H1 (cell line): ENCODE data around the gene GRIA1. TPM values are rescaled to one million over a fixed set of nuclear protein-coding genes. Genes with fewer than 3 reads are reported as not detected.

Source experiments
- CTCF ChIA-PET: fragments of 300-600 bp; sonication (Branson Sonifier 250); formaldehyde crosslinking; loops from one replicate; lab custom pipeline; 2021; ENCODE audit not compliant: partially characterized antibody; lab: Charles Lee
- POLR2A ChIA-PET: fragments of 300-600 bp; sonication (Branson Sonifier 250); formaldehyde crosslinking; loops from one replicate; lab custom pipeline; 2021; ENCODE audit warnings: inconsistent platforms; ENCODE audit not compliant: partially characterized antibody; lab: Charles Lee
- DNase-seq, 2 experiments: peaks; one replicate each; pipeline versions ENCODE4 v3.0.0 to v3.0.0-alpha.2; 2010 to 2022; ENCODE audit warnings: low spot score in 2 of 2, low read depth in 1 of 2, mixed read lengths in 1 of 2
- FAIRE-seq: peaks from 2 replicates; lab custom pipeline; 2011; peaks lifted over from hg19 to GRCh38; lab: Jason Lieb, UNC
- H2AFZ ChIP-seq: 2 replicates; pipeline ENCODE4 v1.8.1; 2012; ENCODE audit warnings: low read length, inconsistent platforms
- H2AK5ac ChIP-seq: 2 replicates; pipeline ENCODE4 v1.6.1; 2013; ENCODE audit warnings: low read depth, low read length
- H2BK120ac ChIP-seq: replicated peaks from 2 replicates; pipeline ENCODE3; 2013; ENCODE audit warnings: low read depth, low read length, inconsistent platforms
- H2BK12ac ChIP-seq: 2 replicates; pipeline ENCODE4 v1.6.1; 2013; ENCODE audit warnings: low read depth, low read length
- H2BK15ac ChIP-seq: 2 replicates; pipeline ENCODE4 v1.6.1; 2013; ENCODE audit warnings: low read length
- H2BK20ac ChIP-seq: 2 replicates; pipeline ENCODE4 v1.6.1; 2013; ENCODE audit warnings: low read length
- H2BK5ac ChIP-seq: 2 replicates; pipeline ENCODE4 v1.6.1; 2013; ENCODE audit warnings: low read depth, low read length
- H3K14ac ChIP-seq: 2 replicates; pipeline ENCODE4 v1.6.1; 2013; ENCODE audit warnings: inconsistent platforms; ENCODE audit not compliant: insufficient read length
- H3K18ac ChIP-seq: 2 replicates; pipeline ENCODE4 v1.6.1; 2013; ENCODE audit warnings: low read length; ENCODE audit errors: extremely low read depth
- H3K23ac ChIP-seq: 2 replicates; pipeline ENCODE4 v1.6.1; 2013; ENCODE audit warnings: inconsistent platforms; ENCODE audit not compliant: insufficient read length
- H3K23me2 ChIP-seq: 2 replicates; pipeline ENCODE4 v1.6.1; 2013; ENCODE audit warnings: low read depth, low read length
- H3K27ac ChIP-seq: 2 replicates; pipeline ENCODE4 v1.6.1; 2011; ENCODE audit warnings: low read depth, low read length, inconsistent platforms
- H3K27me3 ChIP-seq, 4 experiments: replicated peaks in 1 of 4; 1 replicate in 1 of 4; 2 replicates in 3 of 4; pipeline versions ENCODE4 v1.6.1 to v1.8.1; 2011 to 2013; ENCODE audit warnings: low read length in 3 of 4, mild to moderate bottlenecking in 3 of 4, inconsistent platforms in 2 of 4, mixed read lengths in 2 of 4, moderate library complexity in 1 of 4; ENCODE audit not compliant: control insufficient read depth in 3 of 4, insufficient read depth in 3 of 4; ENCODE audit errors: extremely low read depth in 1 of 4
- H3K36me3 ChIP-seq, 4 experiments: 2 replicates each; pipeline versions ENCODE4 v1.6.1 to v1.8.1; 2011 to 2013; ENCODE audit warnings: mild to moderate bottlenecking in 4 of 4, low read length in 3 of 4, moderate library complexity in 2 of 4, control low read depth in 1 of 4, inconsistent platforms in 1 of 4; ENCODE audit not compliant: insufficient read depth in 4 of 4, control insufficient read depth in 2 of 4
- H3K4ac ChIP-seq: replicated peaks from 2 replicates; pipeline ENCODE3; 2013; ENCODE audit warnings: low read length, low read depth, mixed read lengths, inconsistent platforms; ENCODE audit not compliant: insufficient read length
- H3K4me1 ChIP-seq, 4 experiments: replicated peaks in 1 of 4; 1 replicate in 1 of 4; 2 replicates in 3 of 4; pipeline versions ENCODE4 v1.6.1 to v1.8.1; 2011 to 2013; ENCODE audit warnings: low read length in 3 of 4, inconsistent platforms in 2 of 4, mixed read lengths in 1 of 4; ENCODE audit not compliant: insufficient read depth in 4 of 4, control insufficient read depth in 3 of 4
- H3K4me2 ChIP-seq, 2 experiments: 2 replicates each; pipeline versions ENCODE4 v1.6.1 to v1.8.1; 2011 to 2013; ENCODE audit warnings: low read depth in 2 of 2, low read length in 2 of 2, control low read depth in 1 of 2, inconsistent platforms in 1 of 2, mild to moderate bottlenecking in 1 of 2; ENCODE audit not compliant: insufficient read depth in 1 of 2
- H3K4me3 ChIP-seq, 4 experiments: fragments of 200-600, 300-600 bp in 1 of 4; sonication (generic), shearing (Covaris generic), sonication (Bioruptor Twin) in 1 of 4; 2 replicates each; pipeline versions ENCODE4 v1.5.1 to v1.8.1; 2011 to 2016; ENCODE audit warnings: low read length in 4 of 4, low read depth in 3 of 4, control low read depth in 2 of 4, inconsistent platforms in 2 of 4, mild to moderate bottlenecking in 2 of 4, mixed read lengths in 1 of 4, moderate library complexity in 1 of 4; ENCODE audit not compliant: insufficient read depth in 2 of 4; ENCODE audit errors: extremely low read depth in 1 of 4
- H3K56ac ChIP-seq: replicated peaks from 2 replicates; pipeline ENCODE3; 2013; ENCODE audit warnings: low read depth, mild to moderate bottlenecking, mixed read lengths, low read length, inconsistent platforms; ENCODE audit not compliant: insufficient read length
- H3K79me1 ChIP-seq: 2 replicates; pipeline ENCODE4 v1.6.1; 2013; ENCODE audit warnings: low read depth, low read length, control low read depth
- H3K79me2 ChIP-seq, 2 experiments: 2 replicates each; pipeline versions ENCODE4 v1.6.1 to v1.8.1; 2012 to 2013; ENCODE audit warnings: low read length in 2 of 2, mild to moderate bottlenecking in 2 of 2, inconsistent platforms in 1 of 2; ENCODE audit not compliant: insufficient read depth in 2 of 2, control insufficient read depth in 1 of 2
- H3K9ac ChIP-seq, 4 experiments: replicated peaks in 1 of 4; 1 replicate in 1 of 4; 2 replicates in 3 of 4; pipeline versions ENCODE4 v1.6.1 to v1.8.1; 2011 to 2013; ENCODE audit warnings: low read depth in 3 of 4, low read length in 3 of 4, control low read depth in 2 of 4, mild to moderate bottlenecking in 2 of 4, moderate library complexity in 2 of 4, inconsistent platforms in 1 of 4; ENCODE audit errors: extremely low read depth in 1 of 4
- H3K9me3 ChIP-seq, 2 experiments: 2 replicates each; pipeline versions ENCODE4 v1.6.1 to v1.8.1; 2012 to 2013; ENCODE audit warnings: mild to moderate bottlenecking in 2 of 2, moderate library complexity in 2 of 2, control low read depth in 1 of 2, inconsistent platforms in 1 of 2, low read depth in 1 of 2, low read length in 1 of 2, mixed read lengths in 1 of 2; ENCODE audit not compliant: insufficient read depth in 2 of 2
- H4K20me1 ChIP-seq, 2 experiments: replicated peaks in 1 of 2; 2 replicates each; pipeline versions ENCODE3 to v1.8.1; 2011 to 2013; ENCODE audit warnings: inconsistent platforms in 2 of 2, low read length in 2 of 2, mild to moderate bottlenecking in 1 of 2; ENCODE audit not compliant: insufficient read depth in 2 of 2, control insufficient read depth in 1 of 2
- H4K5ac ChIP-seq: 2 replicates; pipeline ENCODE4 v1.6.1; 2013; ENCODE audit warnings: low read length, low read depth, mixed read lengths, inconsistent platforms; ENCODE audit not compliant: insufficient read length
- H4K8ac ChIP-seq: 2 replicates; pipeline ENCODE4 v1.8.0; 2013; ENCODE audit warnings: mild to moderate bottlenecking, moderate library complexity, low read length, inconsistent platforms; ENCODE audit not compliant: insufficient read depth; ENCODE audit errors: extremely low read depth
- H4K91ac ChIP-seq: replicated peaks from 2 replicates; pipeline ENCODE3; 2013; ENCODE audit warnings: low read length, mixed read lengths, inconsistent platforms; ENCODE audit not compliant: insufficient read length
- BCL11A ChIP-seq, 2 experiments: IDR thresholded peaks; one replicate each; pipeline ENCODE4 v1.6.1; 2011; ENCODE audit warnings: low read depth in 2 of 2, low read length in 2 of 2, mild to moderate bottlenecking in 2 of 2
- CHD2 ChIP-seq: IDR thresholded peaks from 2 replicates; pipeline ENCODE4 v1.6.1; 2012; ENCODE audit warnings: low read length, improper control_type of control experiment
- CREB1 ChIP-seq: IDR thresholded peaks from 2 replicates; pipeline ENCODE4 v1.6.1; 2012; ENCODE audit warnings: inconsistent platforms
- GABPA ChIP-seq: IDR thresholded peaks from 2 replicates; pipeline ENCODE4 v1.6.1; 2011; ENCODE audit warnings: mild to moderate bottlenecking, low read length, moderate library complexity, borderline replicate concordance; ENCODE audit not compliant: insufficient read depth
- HDAC2 ChIP-seq, 2 experiments: fragments of 300-600 bp in 1 of 2; sonication (generic) in 1 of 2; IDR thresholded peaks; 2 replicates each; pipeline ENCODE4 v1.6.1; 2011 to 2012; ENCODE audit warnings: low read depth in 2 of 2, low read length in 2 of 2, mild to moderate bottlenecking in 2 of 2, moderate library complexity in 2 of 2, borderline replicate concordance in 1 of 2, inconsistent platforms in 1 of 2
- KDM5A ChIP-seq: fragments of 200-600 bp; IDR thresholded peaks from 2 replicates; pipeline ENCODE4 v1.7.1; 2012; ENCODE audit warnings: mild to moderate bottlenecking, low read length, inconsistent platforms, mixed read lengths
- RNF2 ChIP-seq: fragments of 200-900, 300-1000 bp; sonication (generic); IDR thresholded peaks from 2 replicates; pipeline ENCODE4 v1.7.1; 2016; ENCODE audit warnings: borderline replicate concordance, low read depth, mild to moderate bottlenecking, antibody characterized with exemption, low read length; ENCODE audit not compliant: poor library complexity, severe bottlenecking; ENCODE audit errors: missing control alignments
- RXRA ChIP-seq: IDR thresholded peaks from 2 replicates; pipeline ENCODE4 v1.6.1; 2011; ENCODE audit warnings: low read depth, mild to moderate bottlenecking, low read length, moderate library complexity; ENCODE audit not compliant: insufficient read depth
- SP1 ChIP-seq: IDR thresholded peaks from 2 replicates; pipeline ENCODE4 v1.6.1; 2011; ENCODE audit warnings: low read depth, low read length
- TAF1 ChIP-seq: IDR thresholded peaks from 2 replicates; pipeline ENCODE4 v1.6.1; 2011; ENCODE audit warnings: mild to moderate bottlenecking, low read depth, low read length
- TAF7 ChIP-seq: optimal IDR thresholded peaks from 2 replicates; pipeline ENCODE3; 2011; ENCODE audit warnings: low read depth, mild to moderate bottlenecking, inconsistent platforms, low read length, moderate library complexity, borderline replicate concordance
- TEAD4 ChIP-seq: IDR thresholded peaks from 2 replicates; pipeline ENCODE4 v1.6.1; 2012; ENCODE audit warnings: low read depth, low read length, inconsistent platforms, mixed read lengths
- USF2 ChIP-seq: IDR thresholded peaks from 2 replicates; pipeline ENCODE4 v1.6.1; 2011; ENCODE audit warnings: low read length, improper control_type of control experiment
- ZNF274 ChIP-seq: IDR thresholded peaks from 2 replicates; pipeline ENCODE4 v1.7.0; 2012; ENCODE audit warnings: low read length, borderline replicate concordance; ENCODE audit errors: extremely low read depth
- polyA plus RNA-seq, 7 experiments: library from polyadenylated mRNA; depleted of rRNA in 3 of 7; stranded (reverse) in 5 of 7; unstranded in 2 of 7; fragments of >200 nt in 5 of 7; fragments of 200-250 nt in 2 of 7; gene quantifications; 1 replicate in 5 of 7; 2 replicates in 1 of 7; 4 replicates in 1 of 7; pipeline versions ENCODE4 v1.2.1 to v1.2.3, GENCODE V29; 2011 to 2013; ENCODE audit warnings: missing spikeins in 2 of 7, mixed read lengths in 2 of 7
- total RNA-seq: library from RNA; stranded (reverse); fragmentation: NEBNext Ultra II Directional; extraction: Animal tissue kit (Norgen Biotek cat#: 25700); gene quantifications from 2 replicates; pipeline ENCODE4 v1.2.1, GENCODE V29; 2021

The GRIA1 gene
- total and polyA plus RNA-seq, 2 of the 8 experiments (the other 6 are each of a cell fraction or from before 2014, with no cell fraction given) = 0.97 to 2.5 TPM

GRCh38 chr5:153523211-153523610, 32.7 kb downstream of the GRIA1 start:
- ChIA-PET CTCF (interaction anchor here (0.8 to 1.8 kb wide), 4 partner anchors 18 to 55 kb away, joined by 3 to 9 read pairs (median 3); no protein-coding TSS in a partner anchor), POLR2A (no interaction called here)
- Histone ChIP-seq H4K5ac (no peak overlapping the region), H3K27me3 (no peaks in the 10 kb centered on the region), H3K36me3 (no peaks in the 10 kb centered on the region), H3K56ac (no peak overlapping the region), H3K79me1 (no peaks in the 10 kb centered on the region), H3K4me3 (no peak overlapping the region), H3K4ac (no peak overlapping the region), H4K8ac (no peak overlapping the region), H3K4me2 (no peak overlapping the region), H2BK12ac (no peak overlapping the region), H3K23ac (no peak overlapping the region), H3K23me2 (no peaks in the 10 kb centered on the region), H4K91ac (no peak overlapping the region), H3K27ac (no peak overlapping the region), H3K9me3 (no peaks in the 10 kb centered on the region), H3K4me1 (peaks cover 0 to 6% (median 2%) of the 10 kb centered on the region in 4 experiments; a peak in 4 of 7 replicates), H2BK15ac (no peak overlapping the region), H2BK20ac (no peak overlapping the region), H3K14ac (no peak overlapping the region), H3K9ac (no peak overlapping the region), H4K20me1 (no peaks in the 10 kb centered on the region), H2BK120ac (no peak overlapping the region), H2AK5ac (no peak overlapping the region), H2AFZ (no peak overlapping the region), H3K18ac (no peak overlapping the region), H3K79me2 (no peaks in the 10 kb centered on the region), H2BK5ac (no peak overlapping the region)
- FAIRE-seq (no peak), DNase-seq (no peak)
- no peak for TF ChIP-seq GABPA
- TF ChIP-seq RNF2 = no peak
- TF ChIP-seq USF2 = no peak
- TF ChIP-seq RXRA = no peak
- TF ChIP-seq CREB1 = no peak
- TF ChIP-seq TEAD4 = no peak
- no peak for TF ChIP-seq SP1
- no peak for TF ChIP-seq ZNF274
- no peak for TF ChIP-seq TAF7
- TF ChIP-seq BCL11A (IDR thresholded peaks at IDR 0.05; ENCODE audit: low read depth in 2 of 2, low read length in 2 of 2) = no peak
- no peak for TF ChIP-seq TAF1
- TF ChIP-seq KDM5A = no peak
- TF ChIP-seq CHD2 = no peak
- TF ChIP-seq HDAC2 (IDR thresholded peaks at IDR 0.05; ENCODE audit: borderline replicate concordance in 1 of 2, low read depth in 2 of 2, low read length in 2 of 2) = no peak
